Measurements from ENCODE around the gene MTX2. TPM values are rescaled to one million over a fixed set of nuclear protein-coding genes. Genes with fewer than 3 reads are reported as not detected.

MTX2 gene
- 10 to 100 TPM; 17.6 to 33.1 (median 28.9) TPM for total RNA-seq

GRCh38 chr2:176269319-176270099 lies at the start of gene MTX2:
MTX2 (plus strand) TSS chr2:176269442; CDS start chr2:176269630, 188 bp downstream.
- H3K4me1 ChIP-seq: peaks cover 0 to 4% (median 2%) of the 10 kb centered on the region in 4 donors
- DNase-seq: peak; percentile 58 to 87 (median 83)
- TF ChIP-seq POLR2A (IDR thresholded peaks at IDR 0.05): peak; percentile 58 to 61
- TF ChIP-seq, protein P1, sequence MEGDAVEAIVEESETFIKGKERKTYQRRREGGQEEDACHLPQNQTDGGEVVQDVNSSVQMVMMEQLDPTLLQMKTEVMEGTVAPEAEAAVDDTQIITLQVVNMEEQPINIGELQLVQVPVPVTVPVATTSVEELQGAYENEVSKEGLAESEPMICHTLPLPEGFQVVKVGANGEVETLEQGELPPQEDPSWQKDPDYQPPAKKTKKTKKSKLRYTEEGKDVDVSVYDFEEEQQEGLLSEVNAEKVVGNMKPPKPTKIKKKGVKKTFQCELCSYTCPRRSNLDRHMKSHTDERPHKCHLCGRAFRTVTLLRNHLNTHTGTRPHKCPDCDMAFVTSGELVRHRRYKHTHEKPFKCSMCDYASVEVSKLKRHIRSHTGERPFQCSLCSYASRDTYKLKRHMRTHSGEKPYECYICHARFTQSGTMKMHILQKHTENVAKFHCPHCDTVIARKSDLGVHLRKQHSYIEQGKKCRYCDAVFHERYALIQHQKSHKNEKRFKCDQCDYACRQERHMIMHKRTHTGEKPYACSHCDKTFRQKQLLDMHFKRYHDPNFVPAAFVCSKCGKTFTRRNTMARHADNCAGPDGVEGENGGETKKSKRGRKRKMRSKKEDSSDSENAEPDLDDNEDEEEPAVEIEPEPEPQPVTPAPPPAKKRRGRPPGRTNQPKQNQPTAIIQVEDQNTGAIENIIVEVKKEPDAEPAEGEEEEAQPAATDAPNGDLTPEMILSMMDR (IDR thresholded peaks at IDR 0.05): peak in 3 of 6 experiments; percentile 42 to 52 (median 42)
- no peaks in the 10 kb centered on the region for H3K27me3 ChIP-seq
- H3K27ac ChIP-seq: peak within 1 kb of the TSS; percentile 82 to 91 (median 87)
- H3K36me3 ChIP-seq: no peaks in the 10 kb centered on the region
- peak within 1 kb of the TSS; percentile 59 to 98 (median 90) for H3K4me3 ChIP-seq
- H3K9me3 ChIP-seq: no peaks in the 10 kb centered on the region

- H3K9me3 ChIP-seq: no peaks in the 10 kb centered on the region
- no peaks in the 10 kb centered on the region for H3K4me1 ChIP-seq
- no peak for DNase-seq
These were observed 41.4 kb upstream of the MTX2 start for GRCh38 chr2:176227874-176228273.

DNA sequence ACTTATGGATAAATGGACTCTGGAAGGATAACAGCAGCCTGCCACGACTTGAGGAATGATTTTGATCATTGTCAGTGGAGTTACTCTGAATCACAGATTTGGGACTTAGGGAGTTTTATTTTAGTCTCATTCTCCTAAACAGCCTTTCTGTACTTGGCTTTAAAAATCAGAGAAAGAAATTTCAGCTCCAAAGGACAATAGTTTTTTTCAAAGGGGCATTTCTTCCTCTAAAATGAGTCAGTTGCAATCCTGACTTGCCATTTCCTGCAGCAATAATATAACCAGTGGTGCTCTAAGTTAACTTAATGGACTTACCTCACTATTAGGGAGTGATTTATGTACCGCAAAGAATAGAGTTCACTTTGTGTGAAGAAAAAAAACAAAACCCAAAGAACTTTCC lies 35.1 kb upstream of the MTX2 start:
- no peaks in the 10 kb centered on the region for H3K36me3 ChIP-seq
- no peaks in the 10 kb centered on the region for H3K27me3 ChIP-seq
- H3K27ac ChIP-seq: no peak overlapping the region
- TF ChIP-seq, protein P1 (IDR thresholded peaks at IDR 0.05): no peak
- no peak for TF ChIP-seq POLR2A (IDR thresholded peaks at IDR 0.05)
- no peaks in the 10 kb centered on the region for H3K9me3 ChIP-seq
- DNase-seq: no peak
- H3K4me1 ChIP-seq: no peaks in the 10 kb centered on the region
- H3K4me3 ChIP-seq: no peak overlapping the region

More at GRCh38 chr2:176227874-176228273, 41.4 kb upstream of the MTX2 start:
- Histone ChIP-seq H3K27me3 (no peaks in the 10 kb centered on the region), H3K36me3 (no peaks in the 10 kb centered on the region), H3K27ac (no peak overlapping the region), H3K4me3 (no peak overlapping the region)
- TF ChIP-seq, protein P1 (IDR thresholded peaks at IDR 0.05): no peak
- no peak for TF ChIP-seq POLR2A (IDR thresholded peaks at IDR 0.05)

DNA sequence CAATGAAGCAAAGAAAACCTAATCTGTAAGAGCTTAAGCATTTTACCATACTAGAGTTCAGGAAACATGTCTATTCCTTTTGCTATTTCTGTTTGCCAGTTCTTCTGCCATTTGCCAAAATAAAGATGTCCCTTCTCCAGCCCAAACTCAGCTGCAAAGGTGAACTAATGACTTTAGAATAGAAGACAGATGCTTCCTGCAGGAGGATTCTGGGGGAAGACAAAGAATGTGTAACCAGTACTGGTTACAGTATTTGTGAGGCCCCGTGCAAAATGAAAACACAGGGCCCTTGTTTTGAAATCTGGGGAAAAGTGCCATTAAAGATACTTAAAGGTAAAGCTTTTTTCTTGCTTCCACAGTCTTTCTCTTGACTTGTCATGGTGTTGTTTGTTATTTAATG lies 34.3 kb upstream of the MTX2 start:
- no peaks in the 10 kb centered on the region for H3K27me3 ChIP-seq
- no peaks in the 10 kb centered on the region for H3K4me1 ChIP-seq
- DNase-seq: no peak
- no peak for TF ChIP-seq POLR2A (IDR thresholded peaks at IDR 0.05)
- TF ChIP-seq, protein P1 (IDR thresholded peaks at IDR 0.05): no peak
- H3K9me3 ChIP-seq: no peaks in the 10 kb centered on the region
- no peak overlapping the region for H3K4me3 ChIP-seq
- no peak overlapping the region for H3K27ac ChIP-seq
- H3K36me3 ChIP-seq: no peaks in the 10 kb centered on the region

GRCh38 chr2:176237456-176237855 lies 31.8 kb upstream of the MTX2 start:
- no peaks in the 10 kb centered on the region for H3K36me3 ChIP-seq
- no peak for DNase-seq
- no peak overlapping the region for H3K27ac ChIP-seq
- H3K9me3 ChIP-seq: no peaks in the 10 kb centered on the region
- no peaks in the 10 kb centered on the region for H3K4me1 ChIP-seq
- H3K4me3 ChIP-seq: no peak overlapping the region
- TF ChIP-seq POLR2A (IDR thresholded peaks at IDR 0.05): no peak
- TF ChIP-seq, protein P1 (IDR thresholded peaks at IDR 0.05): no peak
- no peaks in the 10 kb centered on the region for H3K27me3 ChIP-seq
